Measurements from ENCODE around the gene RNF217. TPM values are rescaled to one million over a fixed set of nuclear protein-coding genes. Genes with fewer than 3 reads are reported as not detected.
A peak's percentile ranks its signal among the peaks of the same experiment; 100 is the strongest.

The RNF217 gene
- total RNA-seq, 1 experiment from 2014 or later: 4.4 TPM

DNA sequence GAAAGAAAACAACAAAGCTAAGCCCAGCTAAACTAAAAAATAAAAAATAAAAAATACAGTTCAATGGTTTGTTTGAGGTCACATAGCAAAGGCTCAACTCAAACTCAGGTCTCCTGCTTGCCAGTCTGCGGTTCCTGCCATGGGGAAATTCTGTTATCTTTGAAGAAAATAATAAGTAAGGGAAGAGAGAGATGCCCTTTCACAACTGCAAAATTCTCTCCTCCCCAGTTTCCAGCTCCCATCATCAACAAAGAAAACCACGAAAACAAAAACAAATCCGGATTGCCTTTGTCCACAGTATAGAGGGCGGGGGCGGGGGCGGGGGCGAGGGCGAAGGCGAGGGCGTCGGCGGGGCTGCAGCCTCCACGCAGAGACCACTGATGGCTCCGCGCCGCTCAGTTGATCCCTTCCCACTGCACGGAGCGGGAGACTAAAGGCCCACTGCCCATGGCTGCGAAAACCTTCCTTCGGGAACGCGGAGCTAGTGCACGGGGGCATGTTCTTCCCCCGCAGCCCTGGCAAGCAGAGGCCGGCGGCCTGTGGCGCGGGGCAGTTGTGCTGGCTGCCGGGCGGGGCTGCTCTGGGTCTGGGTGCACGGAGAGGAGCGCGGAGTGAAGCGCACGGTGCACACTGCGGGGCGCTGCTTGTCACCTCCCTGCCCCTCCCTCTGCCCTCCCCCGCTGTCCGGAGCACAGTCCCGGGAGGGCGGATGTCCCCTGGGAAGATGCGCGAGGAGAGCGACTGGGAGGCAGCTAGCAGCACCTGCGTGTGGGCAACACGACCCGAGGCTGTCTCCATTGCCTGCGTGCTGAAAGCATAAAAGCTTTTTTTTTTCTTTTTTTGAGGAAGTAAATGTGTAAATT is 137.2 kb downstream of the RNF217 start:
- DNase-seq (ENCODE audit: low spot score): peak; percentile 67

DNA sequence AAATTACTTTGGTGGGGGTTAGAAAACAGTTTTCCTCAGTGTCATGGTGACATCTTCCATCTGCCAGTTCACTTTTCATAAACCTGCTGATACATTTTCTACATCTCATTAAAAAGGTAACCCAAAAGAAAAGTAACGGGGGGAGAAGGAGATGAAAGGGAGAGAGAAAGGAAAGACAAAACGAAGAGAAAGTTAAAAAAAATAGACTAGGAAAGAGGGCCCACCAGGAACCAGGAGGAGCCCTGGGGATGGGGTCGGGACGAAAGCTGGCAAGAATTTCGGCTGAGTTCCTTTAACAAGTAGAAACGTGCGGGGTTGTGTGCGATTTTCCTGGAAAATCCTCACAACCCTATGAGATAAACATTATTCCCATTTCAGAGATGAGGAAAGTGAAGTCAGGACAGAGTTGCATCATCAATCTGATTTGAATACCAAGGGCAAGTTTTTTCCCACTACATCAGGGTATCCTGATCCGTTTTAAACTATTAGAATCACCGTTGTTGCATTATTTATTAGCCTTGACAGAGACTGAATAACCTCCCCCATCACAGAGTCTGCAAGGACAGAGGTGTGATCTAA is 137.9 kb downstream of the RNF217 start:
- DNase-seq (ENCODE audit: low spot score): no peak

DNA sequence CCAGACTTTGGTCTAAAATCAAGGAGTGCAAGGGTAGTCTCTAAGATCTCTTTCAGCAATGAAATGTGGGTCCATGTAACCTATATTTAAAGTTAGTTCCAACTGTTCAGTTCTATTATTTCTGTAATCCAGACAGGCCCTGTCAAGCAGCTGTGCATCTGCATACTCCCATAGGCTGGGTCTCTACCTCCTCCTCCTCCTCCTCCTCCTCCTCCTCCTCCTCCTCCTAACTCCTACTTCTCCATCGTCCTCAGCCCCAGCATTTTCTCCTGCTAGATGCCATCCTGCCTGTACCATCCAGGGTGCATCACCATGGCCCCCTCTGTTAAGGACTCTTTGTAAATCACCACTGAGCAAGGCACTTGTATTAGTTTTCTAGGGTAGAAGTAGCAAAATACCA is 138.9 kb downstream of the RNF217 start:
- no peak for DNase-seq (ENCODE audit: low spot score)

DNA sequence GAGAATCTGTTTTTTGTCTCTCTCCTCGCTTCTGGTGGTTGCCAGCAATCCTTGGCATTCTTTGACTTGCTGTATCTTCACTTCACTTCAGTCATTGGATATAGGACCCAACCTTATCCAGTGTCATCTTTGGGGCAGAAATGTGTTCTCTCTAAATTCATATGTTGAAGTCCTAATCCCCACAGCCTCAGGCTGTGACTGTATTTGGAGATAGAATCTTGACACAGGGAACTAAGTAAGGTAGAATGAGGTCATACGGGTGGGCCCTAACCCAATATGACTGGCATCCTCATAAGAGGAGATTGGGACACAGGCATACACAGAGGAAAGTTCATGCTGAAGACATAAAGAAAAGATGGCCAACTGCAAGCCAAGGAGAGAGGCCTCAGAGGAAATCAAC is 139.4 kb downstream of the RNF217 start:
- DNase-seq (ENCODE audit: low spot score): no peak

DNA sequence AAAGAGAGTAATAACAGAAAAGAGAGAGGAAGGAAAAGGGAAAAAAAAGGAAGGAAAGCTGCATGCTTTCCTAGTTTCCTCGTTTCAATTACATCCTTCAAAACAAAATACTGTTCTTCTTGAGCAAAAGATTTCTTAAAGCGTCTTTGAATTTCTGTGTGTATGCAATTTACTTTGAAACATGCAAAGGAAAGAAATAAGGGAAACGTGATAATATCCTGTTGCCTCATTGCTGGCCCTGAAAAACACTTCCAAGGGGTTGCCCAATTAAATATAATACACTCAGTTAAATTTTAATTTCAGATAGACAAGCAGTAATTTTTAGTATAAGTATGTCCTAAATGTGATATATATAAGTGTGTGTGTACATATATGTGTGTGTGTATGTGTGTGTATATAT is 140.2 kb downstream of the RNF217 start:
- no peak for DNase-seq (ENCODE audit: low spot score)

DNA sequence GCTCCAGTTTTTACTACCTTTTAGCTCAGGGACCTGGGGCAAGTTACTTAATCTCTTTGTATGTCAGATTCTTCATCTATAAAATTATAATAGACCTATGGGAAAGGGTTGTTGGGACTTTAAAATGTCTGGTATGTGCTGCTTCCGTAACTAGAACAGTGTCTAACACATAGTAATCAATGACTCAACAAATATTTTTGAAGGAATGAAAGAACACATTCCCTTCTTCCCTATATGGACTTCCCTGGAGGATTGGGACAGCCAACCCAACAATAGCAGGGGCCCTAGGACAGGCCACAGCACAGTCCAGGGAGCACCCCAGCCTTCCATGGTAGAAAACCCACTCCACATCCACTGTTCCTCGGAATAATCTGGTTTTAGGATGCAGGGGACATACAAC is 140.7 kb downstream of the RNF217 start:
- peak; percentile 57 for DNase-seq (ENCODE audit: low spot score)

DNA sequence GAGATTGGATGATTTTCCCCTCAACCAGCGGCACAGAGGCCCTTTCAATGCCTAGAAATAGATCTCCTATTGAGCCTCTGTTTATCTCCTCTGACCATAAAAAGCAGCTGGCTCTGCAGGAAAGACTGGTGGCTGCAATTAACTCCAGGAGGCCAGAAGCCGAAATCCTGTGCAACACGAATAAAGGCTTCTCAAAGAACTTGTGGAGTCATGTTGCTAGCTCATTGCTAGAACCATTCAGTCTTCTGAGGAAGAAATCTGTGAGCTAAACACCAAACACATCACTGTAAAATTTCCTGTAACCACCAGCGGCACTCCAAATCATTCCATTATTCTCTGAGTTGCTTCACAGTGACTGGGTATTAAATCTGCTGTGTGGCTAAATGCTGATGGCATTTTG is 142.2 kb downstream of the RNF217 start:
- DNase-seq (ENCODE audit: low spot score): no peak

DNA sequence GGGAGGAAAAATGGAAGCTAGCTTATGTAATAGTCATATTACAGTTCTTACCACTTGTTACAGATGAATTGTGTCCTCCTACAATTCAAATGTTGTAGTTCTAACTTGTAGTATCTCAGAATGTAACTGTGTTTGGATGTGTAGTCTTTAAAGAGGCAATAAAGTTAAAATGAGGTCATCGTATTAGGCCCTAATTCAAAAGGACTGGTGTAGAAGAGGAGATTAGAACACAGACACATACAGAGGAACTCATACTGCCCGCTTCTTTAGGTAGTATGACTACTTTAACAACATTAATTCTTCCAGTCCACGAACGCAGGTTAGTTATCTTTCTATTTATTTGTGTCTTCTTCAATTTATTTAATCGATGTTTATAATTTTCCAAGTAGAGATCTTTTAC is 144.8 kb downstream of the RNF217 start:
- DNase-seq (ENCODE audit: low spot score): no peak

DNA sequence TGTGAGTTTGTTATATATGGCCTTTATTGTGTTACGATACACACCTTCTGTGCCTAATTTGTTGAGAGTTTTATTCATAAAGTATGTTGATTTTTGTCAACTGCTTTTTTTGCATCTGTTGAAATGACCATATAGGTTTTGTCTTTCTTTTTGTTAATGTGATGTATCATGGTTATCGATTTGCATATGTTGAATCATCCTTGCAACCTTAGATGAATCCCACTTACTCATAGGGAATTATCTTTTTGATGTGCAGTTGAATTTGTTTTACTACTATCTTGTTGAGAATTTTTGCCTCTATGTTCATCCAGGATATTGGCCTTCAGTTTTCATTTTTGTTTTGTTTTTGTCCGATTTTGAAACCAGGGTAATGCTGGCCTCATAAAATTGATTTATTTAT is 145.7 kb downstream of the RNF217 start:
- no peak for DNase-seq (ENCODE audit: low spot score)

DNA sequence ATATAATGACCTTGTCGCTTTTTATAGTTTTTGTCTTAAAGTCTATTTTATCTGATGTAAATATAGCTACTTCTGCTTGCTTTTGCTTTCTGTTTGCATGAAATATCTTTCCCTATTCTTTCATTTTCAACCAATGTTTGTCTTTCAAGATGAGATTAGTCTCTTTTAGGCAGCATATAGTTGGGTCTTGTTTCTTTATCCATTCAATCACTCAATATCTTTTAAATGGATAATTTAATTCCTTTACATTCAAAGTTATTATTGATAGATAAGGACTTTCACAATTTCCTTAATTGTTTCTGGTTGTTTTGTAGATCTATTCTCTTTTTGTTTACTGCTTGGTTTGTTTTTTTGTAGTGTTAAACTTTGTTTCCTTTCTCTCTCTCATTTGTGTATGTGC is 147.8 kb downstream of the RNF217 start:
- no peak for DNase-seq (ENCODE audit: low spot score)

DNA sequence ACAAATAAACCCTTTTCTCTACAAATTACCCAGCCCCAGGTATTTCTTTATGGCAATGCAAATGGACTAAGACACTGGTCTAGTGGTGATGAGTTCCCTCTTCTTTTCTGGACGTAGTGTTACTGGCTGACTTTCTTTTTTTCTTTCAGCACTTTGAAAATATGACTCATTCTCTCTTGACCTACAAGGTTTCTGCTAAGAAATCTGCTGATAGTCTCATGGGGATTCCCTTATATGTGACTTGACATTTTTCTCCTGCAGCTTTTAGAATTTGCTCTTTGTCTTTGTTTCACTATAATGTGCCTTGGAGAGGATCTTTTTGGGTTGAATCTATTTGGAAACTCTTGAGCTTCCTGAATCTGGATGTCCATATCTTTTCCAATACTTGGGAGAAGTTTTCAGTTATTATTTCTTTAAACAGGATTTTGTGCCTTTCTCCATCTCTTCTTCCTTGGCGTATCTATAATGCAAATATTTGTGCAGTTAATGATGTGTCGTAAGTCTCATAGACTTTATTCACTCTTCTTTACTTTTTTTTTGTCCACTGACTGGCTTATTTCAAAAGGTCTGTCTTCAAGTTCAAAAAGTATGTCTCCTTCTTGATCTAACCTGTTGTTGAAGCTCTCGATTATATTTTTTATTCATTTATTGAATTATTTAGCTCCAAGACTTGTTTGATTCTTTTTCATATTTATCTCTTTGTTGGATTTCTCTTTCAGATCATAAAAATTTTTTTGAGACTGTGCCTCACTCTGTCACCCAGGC is 149.2 kb downstream of the RNF217 start:
- DNase-seq (ENCODE audit: low spot score): no peak

DNA sequence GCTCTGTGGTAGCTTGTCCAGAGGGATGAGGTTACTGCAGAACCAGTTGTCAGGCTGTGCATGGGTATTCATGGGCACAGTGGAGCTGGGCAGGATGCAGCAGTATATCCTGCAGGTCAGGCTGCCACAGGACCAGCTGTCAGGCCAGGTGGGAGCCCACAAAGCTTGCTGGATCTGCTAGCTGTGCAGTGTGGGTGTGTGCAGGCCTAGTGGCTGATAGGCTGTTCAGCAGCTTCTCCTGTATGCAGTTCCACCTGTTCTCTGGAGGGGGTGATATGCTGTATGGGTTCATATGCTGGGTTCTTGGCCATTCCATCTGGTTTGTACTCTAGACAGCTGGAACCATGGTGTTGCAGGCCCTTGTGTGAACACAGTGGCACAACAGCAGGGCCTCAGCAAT is 150.7 kb downstream of the RNF217 start:
- DNase-seq (ENCODE audit: low spot score): no peak

DNA sequence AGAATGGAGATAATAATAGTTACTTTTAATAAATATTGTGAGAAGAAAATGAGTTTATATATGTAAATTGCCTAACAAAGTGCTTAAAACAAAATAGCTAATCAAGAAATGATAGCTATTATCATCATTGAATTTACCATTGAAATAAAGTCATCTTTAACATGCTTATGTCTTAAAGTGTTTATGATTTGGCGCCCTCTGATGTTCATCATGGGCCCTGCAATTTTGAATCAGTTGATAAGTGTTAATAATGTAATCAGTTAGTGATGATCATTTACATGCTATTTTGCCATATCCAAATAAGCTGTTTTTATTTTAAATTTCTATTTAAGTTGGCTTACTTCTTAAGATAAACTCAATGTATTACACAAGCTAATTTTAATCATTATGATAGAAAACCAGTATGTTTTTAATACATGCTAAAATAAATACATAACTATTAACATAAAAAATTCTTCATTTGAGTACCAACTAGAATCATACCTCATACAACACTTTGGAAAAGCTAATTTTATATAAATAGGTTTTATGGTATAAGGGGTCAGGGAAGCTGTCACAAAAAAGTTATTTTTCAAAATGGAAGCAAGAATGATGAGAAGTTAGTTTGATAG is 152.1 kb downstream of the RNF217 start:
- DNase-seq (ENCODE audit: low spot score): peak; percentile 38

DNA sequence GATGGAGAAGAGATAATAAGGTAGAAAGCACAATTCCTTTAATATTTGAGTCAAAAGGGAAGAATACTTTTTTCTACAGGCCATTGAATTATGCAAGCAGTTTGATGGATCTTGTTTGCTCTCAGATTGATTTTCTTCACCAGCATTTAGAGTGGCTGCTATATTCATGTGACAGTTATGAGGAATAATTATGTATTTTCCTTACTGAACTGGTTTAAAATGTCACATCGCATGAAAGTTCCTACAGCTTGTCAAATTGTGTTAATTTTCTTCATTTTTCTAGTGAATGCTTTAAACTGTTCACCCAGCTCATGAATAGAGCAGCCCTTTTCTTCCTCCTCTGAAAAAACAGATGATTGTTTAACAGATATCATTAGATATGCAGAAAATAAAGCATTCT is 153.9 kb downstream of the RNF217 start:
- no peak for DNase-seq (ENCODE audit: low spot score)

DNA sequence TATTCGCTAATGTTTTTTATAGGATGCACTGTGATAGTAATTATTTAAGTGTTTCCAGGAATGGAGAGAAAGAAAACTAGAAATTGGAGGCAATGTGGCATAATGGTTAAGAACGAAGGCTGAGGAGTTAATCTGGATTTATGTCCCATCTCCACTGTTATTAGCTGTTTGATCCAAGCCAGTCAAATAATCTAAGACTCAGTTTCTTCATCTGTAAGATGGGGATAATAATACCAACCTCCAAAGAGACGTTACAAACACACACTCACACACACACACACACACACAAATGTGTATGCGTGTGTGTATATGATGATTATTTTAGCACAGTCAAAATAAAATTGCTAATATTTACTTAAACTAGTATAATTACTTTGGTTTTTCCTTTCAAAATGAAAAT is 154.5 kb downstream of the RNF217 start:
- no peak for DNase-seq (ENCODE audit: low spot score)

DNA sequence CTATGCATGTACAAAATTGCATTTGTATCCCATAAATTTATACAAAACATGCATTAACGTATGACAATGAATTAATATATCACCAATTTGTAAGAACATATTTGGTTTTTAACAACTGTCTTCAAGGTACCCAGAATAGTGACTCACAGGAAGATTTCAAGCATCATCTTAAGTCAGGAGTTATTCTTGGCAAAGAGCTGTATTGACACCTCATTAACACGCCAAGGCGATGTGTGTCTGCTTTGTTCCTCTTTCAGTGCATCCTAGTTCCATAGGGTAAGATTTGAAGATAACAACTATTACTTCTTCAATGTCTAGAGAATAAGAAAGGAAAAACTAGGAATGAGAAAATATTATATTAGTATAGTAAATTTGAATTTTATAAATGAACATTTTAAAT is 155.6 kb downstream of the RNF217 start:
- peak; percentile 13 for DNase-seq (ENCODE audit: low spot score)

DNA sequence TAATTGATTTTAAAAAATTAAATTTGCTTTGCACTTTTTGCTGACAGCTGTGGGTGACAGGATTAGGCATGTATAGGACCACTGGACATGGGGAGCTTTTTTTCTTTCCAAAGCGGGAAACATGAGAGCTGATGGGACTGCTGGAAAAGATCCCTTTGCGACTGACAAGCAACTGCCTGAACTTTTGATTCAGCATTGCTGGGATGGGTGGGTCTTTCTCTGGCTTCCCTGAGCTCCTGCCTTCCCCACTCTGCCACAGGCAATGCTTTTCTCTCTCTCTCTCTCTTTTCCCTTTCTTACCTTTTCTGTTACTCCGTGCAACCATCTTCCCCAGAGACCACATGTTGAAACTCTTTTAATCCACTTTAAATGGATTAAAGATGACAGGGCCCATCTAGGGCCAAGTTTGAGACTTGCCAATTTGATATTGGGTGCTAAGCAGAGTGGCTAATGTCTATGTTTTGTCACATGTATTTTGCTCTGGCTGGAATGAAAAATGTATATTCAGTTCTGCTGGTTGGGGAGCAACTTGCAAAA is 157.9 kb downstream of the RNF217 start:
- no peak for DNase-seq (ENCODE audit: low spot score)

DNA sequence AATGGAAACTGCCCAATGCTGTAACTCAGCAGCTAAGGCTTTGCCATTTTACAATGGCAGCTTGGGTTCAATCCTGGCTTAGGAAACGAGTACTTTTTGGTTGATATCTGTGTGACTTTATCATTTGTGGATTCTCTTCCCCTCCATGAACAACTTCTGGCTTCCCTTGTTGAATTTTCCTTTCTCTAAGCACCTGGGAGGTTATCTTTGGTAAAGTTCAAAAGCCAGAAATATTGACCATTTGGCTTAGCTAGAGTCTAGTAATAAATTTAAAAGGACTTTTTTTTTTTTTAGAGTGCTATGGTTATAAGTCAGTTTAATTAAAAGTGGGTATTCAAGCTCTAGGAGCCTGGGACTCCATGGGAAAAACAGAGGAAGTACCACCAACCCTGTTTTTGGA is 159.7 kb downstream of the RNF217 start:
- no peak for DNase-seq (ENCODE audit: low spot score)

DNA sequence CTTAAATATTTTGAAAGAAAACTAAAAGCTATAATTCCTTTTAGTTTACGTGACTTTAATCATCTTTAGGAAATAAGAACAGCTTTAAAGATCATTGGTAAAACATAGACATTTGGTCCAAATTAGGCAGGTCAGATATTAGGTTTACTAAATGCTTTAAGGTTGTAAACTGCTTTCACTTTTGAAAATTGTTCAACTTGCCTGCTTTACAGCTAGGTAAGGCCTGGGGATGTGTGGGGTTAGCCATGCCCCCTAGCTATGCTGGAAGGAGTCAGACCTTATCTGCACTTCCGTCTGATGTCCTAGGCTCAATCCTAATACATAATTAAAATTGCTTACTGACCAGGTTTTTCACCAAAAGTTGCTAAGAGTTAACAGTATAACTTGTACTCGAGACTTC is 160.8 kb downstream of the RNF217 start:
- DNase-seq (ENCODE audit: low spot score): no peak

DNA sequence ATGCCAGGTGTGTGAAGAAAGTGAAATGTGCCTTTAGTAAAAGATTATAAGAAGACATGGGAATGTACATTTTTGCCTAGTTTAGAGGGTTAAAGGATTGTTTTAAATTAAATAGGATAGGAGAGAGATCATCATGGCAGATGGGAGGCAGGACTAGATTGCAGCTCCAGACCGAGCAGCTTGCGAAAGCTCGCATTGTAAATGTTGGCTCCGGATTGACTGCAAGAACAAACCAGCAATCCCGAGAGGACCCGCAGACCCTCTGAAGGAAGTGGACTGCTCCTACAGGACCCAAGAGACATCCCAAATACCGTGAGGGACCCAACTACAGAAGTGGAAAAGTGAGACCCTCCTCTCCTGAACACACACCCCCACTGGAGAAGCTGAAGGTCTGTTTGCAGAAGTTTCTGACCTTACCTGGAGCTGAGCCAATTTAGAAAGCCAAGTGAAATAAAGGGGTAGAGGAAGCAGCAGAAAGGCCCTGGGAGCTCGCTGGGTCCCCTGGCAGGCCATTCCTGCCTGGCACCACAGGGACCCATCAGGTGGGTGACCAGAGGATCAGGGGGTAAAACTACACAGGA is 161.3 kb downstream of the RNF217 start:
- DNase-seq (ENCODE audit: low spot score): no peak

DNA sequence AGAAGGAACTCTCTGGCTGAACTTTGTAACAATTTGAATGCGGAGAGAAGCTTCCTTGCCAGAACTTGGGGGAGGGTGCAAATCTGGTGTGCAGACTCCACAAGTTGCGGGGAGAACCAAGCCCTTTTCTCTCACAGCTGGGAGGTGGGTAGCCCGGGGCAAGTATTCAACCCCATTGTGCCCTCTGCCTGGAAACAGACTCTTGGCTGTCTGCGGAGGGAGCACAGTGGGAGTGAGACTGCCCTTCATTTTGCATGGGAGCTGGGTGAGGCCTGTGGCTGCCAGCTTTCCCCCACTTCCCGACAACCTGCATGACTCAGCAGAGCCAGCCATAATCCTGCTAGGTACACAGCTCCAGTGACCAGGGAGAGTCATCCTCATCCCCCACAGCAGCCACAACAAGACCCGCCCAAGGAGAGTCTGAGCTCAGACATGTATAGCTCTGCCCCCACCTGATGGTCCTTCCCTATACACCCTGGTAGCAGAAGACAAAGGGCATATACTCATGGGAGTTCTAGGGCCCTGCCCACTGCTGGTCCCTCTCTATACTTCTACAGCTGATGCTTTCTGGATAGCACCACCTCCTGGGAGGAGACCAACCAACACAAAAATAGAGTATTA is 161.9 kb downstream of the RNF217 start:
- peak; percentile 61 for DNase-seq (ENCODE audit: low spot score)
